ENCODE data around the gene URB2. TPM values are rescaled to one million over a fixed set of nuclear protein-coding genes. Genes with fewer than 3 reads are reported as not detected.

URB2 gene
- total RNA-seq, 1 donor from 2014 or later = 27.0 TPM

Other genes with a start within 250 kb of the URB2 start
- gene ACTA1, start 192.2 kb upstream of the URB2 start, total RNA-seq = not detected in 2 replicates
- gene NUP133, start 117.9 kb upstream of the URB2 start, total RNA-seq = 49.2 and 50.1 TPM in 2 replicates
- 40.1 and 42.7 TPM in 2 replicates for gene ABCB10, start 67.5 kb upstream of the URB2 start, total RNA-seq
- 28.3 and 28.4 TPM in 2 replicates for gene TAF5L, start 125 bp upstream of the URB2 start, total RNA-seq

Data from activated T-helper 2 cell treated with anti-CD3 and anti-CD28 coated beads, Interferon-gamma antibody, Interleukin-2, Interleukin-4, amounts not matched to agents 10 μg/mL and 5 μg/mL and 100 μg/mL, durations not matched to agents 14 hours and 24 hours and 36 hours (primary cell).